HepG2 (cell line): ENCODE data around the gene ITPRIP. TPM values are rescaled to one million over a fixed set of nuclear protein-coding genes. Genes with fewer than 3 reads are reported as not detected.

Experiments
- CREM ChIP-seq, 2 experiments: sonication (generic) in 1 of 2; formaldehyde crosslinking in 1 of 2; IDR thresholded peaks; 2 replicates each; pipeline versions ENCODE4 v1.4.0 to v1.6.1; 2016 to 2020; ENCODE audit warnings: antibody characterized with exemption in 1 of 2, mild to moderate bottlenecking in 1 of 2, missing genetic modification reagents in 1 of 2
- ERF ChIP-seq: IDR thresholded peaks from 2 replicates; pipeline ENCODE4 v1.6.1; 2018; ENCODE audit warnings: missing biosample characterization, missing genetic modification reagents
- IRF2 ChIP-seq: IDR thresholded peaks from 2 replicates; pipeline ENCODE4 v1.6.1; 2018; ENCODE audit warnings: missing genetic modification reagents, missing compliant biosample characterization
- MXI1 ChIP-seq: IDR thresholded peaks from 3 replicates; pipeline ENCODE4 v1.6.1; 2012; ENCODE audit warnings: low read depth, low read length, inconsistent platforms, borderline replicate concordance
- NFRKB ChIP-seq: fragments of 450-650 bp; IDR thresholded peaks from 2 replicates; pipeline ENCODE4 v1.6.1; 2017
- NR2F2 ChIP-seq: IDR thresholded peaks from 2 replicates; pipeline ENCODE4 v1.6.1; 2012; ENCODE audit warnings: low read depth, inconsistent platforms, borderline replicate concordance
- SMARCE1 ChIP-seq: fragments of 450-650 bp; IDR thresholded peaks from 2 replicates; pipeline ENCODE4 v1.6.1; 2017; ENCODE audit warnings: borderline replicate concordance
- SP5 ChIP-seq: IDR thresholded peaks from 2 replicates; pipeline ENCODE4 v1.6.1; 2016; ENCODE audit warnings: low read depth, borderline replicate concordance
- YEATS2 ChIP-seq: sonication (generic); formaldehyde crosslinking; IDR thresholded peaks from 2 replicates; pipeline ENCODE4 v1.4.0; 2020; ENCODE audit warnings: missing genetic modification reagents, borderline replicate concordance
- ZC3H13 ChIP-seq: sonication (generic); formaldehyde crosslinking; IDR thresholded peaks from 2 replicates; pipeline ENCODE4 v1.8.1; 2023; ENCODE audit warnings: mild to moderate bottlenecking, missing genetic modification reagents, moderate library complexity
- ZNF205 ChIP-seq: IDR thresholded peaks from 2 replicates; pipeline ENCODE4 v1.6.1; 2018; ENCODE audit warnings: missing biosample characterization, missing genetic modification reagents
- ZNF557 ChIP-seq: sonication (generic); formaldehyde crosslinking; IDR thresholded peaks from 2 replicates; pipeline ENCODE4 v1.4.0; 2020; ENCODE audit warnings: missing genetic modification reagents
- ZNF598 ChIP-seq: sonication (generic); formaldehyde crosslinking; IDR thresholded peaks from 2 replicates; pipeline ENCODE4 v1.5.1; 2020; ENCODE audit warnings: mild to moderate bottlenecking, missing genetic modification reagents, borderline replicate concordance
- ZNF660 ChIP-seq: sonication (generic); formaldehyde crosslinking; IDR thresholded peaks from 2 replicates; pipeline ENCODE4 v1.5.1; 2020; ENCODE audit warnings: mild to moderate bottlenecking, low read depth, missing genetic modification reagents, borderline replicate concordance
- ZNF792 ChIP-seq: IDR thresholded peaks from 2 replicates; pipeline ENCODE4 v1.6.1; 2016
- ZNF83 ChIP-seq: sonication (generic); formaldehyde crosslinking; IDR thresholded peaks from 2 replicates; pipeline ENCODE4 v1.4.0; 2020; ENCODE audit warnings: missing genetic modification reagents, mild to moderate bottlenecking, borderline replicate concordance
- polyA plus RNA-seq, 8 experiments: library from polyadenylated mRNA; depleted of rRNA in 3 of 8; stranded (reverse) in 7 of 8; unstranded in 1 of 8; fragments of >200 nt; fragmentation: Illumina TruSeq in 4 of 8; extraction: Trizol in 4 of 8; gene quantifications; 2 replicates each; pipeline versions ENCODE4 v1.2.1 to v1.2.3, GENCODE V29; 2011 to 2016; ENCODE audit warnings: low read depth in 4 of 8, missing spikeins in 1 of 8, mixed read lengths in 1 of 8; ENCODE audit not compliant: insufficient read depth in 1 of 8
- total RNA-seq, 5 experiments: library from RNA; depleted of rRNA; stranded (reverse); fragments of >200 nt; fragmentation: Illumina TruSeq; extraction: Trizol; gene quantifications; 2 replicates each; pipeline ENCODE4 v1.2.3, GENCODE V29; 2016; ENCODE audit warnings: low read depth in 1 of 5
- TF ChIP-seq, protein P1 (sequence below): sonication (generic); formaldehyde crosslinking; IDR thresholded peaks from one replicate; pipeline ENCODE4 v1.5.1; 2020; ENCODE audit warnings: mild to moderate bottlenecking, missing genetic modification reagents; ENCODE audit errors: not compliant biosample characterization
- TF ChIP-seq, protein P2 (sequence below): sonication (generic); formaldehyde crosslinking; IDR thresholded peaks from 2 replicates; pipeline ENCODE4 v1.8.1; 2023; ENCODE audit warnings: missing genetic modification reagents, inconsistent platforms, borderline replicate concordance
- TF ChIP-seq, protein P3 (sequence below): sonication (generic); formaldehyde crosslinking; IDR thresholded peaks from 2 replicates; pipeline ENCODE4 v1.8.0; 2022; ENCODE audit warnings: missing genetic modification reagents, mild to moderate bottlenecking, inconsistent platforms, borderline replicate concordance

The ITPRIP gene
- total and polyA plus RNA-seq, 2 of the 13 experiments (the other 11 are each of a cell fraction or from before 2014, with no cell fraction given): 1.00 to 2.8 TPM

DNA sequence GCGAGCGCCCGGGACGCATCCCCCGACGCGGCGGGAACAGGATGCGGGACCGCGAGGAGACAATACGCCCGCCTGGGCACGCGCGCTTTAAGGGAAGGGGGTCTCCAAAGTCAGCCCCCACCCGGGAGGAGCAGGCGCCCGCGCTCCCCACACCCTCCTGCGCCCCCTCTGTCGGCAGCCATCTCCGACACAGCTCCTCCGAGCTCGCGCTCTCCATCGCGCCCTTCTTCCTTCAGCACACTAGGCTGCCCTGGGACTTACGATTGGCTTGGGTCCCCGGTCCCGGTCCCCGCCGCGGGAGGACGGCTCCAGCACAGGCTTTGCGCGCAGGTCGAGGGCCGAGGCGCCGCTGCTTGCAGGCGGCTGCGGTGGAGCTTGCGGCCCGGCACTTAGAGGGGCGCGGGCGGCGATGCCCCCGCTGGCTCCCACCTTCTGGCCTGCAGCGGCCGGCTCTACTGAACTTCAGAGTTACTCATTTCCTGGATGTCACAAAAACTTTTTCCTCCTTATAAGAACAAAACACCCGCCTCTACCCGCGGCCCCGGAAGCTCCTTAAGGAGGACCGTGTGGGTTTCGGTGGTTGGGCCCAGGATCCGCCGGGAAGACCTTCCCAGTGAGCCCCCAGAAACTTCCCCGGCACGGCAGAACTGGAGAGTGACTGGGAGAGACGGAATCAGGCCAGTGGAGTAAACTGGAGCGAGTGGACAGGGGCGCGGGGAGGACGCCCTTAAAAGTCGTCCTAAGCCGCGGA, at the start of gene ITPRIP (continued):
- TF ChIP-seq SP5 (CRISPR knock-in tag) (no peak), ERF (CRISPR knock-in tag) (0 out of 2 replicates have a peak, but pooled peaks have one; percentile 14), CREM (IDR thresholded peaks at IDR 0.05) (no peak), CREM (CRISPR knock-in tag; IDR thresholded peaks at IDR 0.05) (no peak), ZNF598 (CRISPR knock-in tag) (peak; percentile 69; the same call in 1 of the 2 replicates), NFRKB (no peak), ZNF792 (CRISPR knock-in tag) (0 out of 2 replicates have a peak, but pooled peaks have one; percentile 23), ZNF660 (no peak), IRF2 (CRISPR knock-in tag) (peak; percentile 13; the same call in 1 of the 2 replicates), ZNF557 (CRISPR knock-in tag) (no peak), ZNF83 (CRISPR knock-in tag) (no peak), ZNF205 (no peak), ZC3H13 (CRISPR knock-in tag) (0 out of 2 replicates have a peak, but pooled peaks have one; percentile 56), MXI1 (no peak), SMARCE1 (no peak), YEATS2 (CRISPR knock-in tag) (no peak), NR2F2 (peak; percentile 32; the same call in 1 of the 2 replicates)
- TF ChIP-seq, protein P1, sequence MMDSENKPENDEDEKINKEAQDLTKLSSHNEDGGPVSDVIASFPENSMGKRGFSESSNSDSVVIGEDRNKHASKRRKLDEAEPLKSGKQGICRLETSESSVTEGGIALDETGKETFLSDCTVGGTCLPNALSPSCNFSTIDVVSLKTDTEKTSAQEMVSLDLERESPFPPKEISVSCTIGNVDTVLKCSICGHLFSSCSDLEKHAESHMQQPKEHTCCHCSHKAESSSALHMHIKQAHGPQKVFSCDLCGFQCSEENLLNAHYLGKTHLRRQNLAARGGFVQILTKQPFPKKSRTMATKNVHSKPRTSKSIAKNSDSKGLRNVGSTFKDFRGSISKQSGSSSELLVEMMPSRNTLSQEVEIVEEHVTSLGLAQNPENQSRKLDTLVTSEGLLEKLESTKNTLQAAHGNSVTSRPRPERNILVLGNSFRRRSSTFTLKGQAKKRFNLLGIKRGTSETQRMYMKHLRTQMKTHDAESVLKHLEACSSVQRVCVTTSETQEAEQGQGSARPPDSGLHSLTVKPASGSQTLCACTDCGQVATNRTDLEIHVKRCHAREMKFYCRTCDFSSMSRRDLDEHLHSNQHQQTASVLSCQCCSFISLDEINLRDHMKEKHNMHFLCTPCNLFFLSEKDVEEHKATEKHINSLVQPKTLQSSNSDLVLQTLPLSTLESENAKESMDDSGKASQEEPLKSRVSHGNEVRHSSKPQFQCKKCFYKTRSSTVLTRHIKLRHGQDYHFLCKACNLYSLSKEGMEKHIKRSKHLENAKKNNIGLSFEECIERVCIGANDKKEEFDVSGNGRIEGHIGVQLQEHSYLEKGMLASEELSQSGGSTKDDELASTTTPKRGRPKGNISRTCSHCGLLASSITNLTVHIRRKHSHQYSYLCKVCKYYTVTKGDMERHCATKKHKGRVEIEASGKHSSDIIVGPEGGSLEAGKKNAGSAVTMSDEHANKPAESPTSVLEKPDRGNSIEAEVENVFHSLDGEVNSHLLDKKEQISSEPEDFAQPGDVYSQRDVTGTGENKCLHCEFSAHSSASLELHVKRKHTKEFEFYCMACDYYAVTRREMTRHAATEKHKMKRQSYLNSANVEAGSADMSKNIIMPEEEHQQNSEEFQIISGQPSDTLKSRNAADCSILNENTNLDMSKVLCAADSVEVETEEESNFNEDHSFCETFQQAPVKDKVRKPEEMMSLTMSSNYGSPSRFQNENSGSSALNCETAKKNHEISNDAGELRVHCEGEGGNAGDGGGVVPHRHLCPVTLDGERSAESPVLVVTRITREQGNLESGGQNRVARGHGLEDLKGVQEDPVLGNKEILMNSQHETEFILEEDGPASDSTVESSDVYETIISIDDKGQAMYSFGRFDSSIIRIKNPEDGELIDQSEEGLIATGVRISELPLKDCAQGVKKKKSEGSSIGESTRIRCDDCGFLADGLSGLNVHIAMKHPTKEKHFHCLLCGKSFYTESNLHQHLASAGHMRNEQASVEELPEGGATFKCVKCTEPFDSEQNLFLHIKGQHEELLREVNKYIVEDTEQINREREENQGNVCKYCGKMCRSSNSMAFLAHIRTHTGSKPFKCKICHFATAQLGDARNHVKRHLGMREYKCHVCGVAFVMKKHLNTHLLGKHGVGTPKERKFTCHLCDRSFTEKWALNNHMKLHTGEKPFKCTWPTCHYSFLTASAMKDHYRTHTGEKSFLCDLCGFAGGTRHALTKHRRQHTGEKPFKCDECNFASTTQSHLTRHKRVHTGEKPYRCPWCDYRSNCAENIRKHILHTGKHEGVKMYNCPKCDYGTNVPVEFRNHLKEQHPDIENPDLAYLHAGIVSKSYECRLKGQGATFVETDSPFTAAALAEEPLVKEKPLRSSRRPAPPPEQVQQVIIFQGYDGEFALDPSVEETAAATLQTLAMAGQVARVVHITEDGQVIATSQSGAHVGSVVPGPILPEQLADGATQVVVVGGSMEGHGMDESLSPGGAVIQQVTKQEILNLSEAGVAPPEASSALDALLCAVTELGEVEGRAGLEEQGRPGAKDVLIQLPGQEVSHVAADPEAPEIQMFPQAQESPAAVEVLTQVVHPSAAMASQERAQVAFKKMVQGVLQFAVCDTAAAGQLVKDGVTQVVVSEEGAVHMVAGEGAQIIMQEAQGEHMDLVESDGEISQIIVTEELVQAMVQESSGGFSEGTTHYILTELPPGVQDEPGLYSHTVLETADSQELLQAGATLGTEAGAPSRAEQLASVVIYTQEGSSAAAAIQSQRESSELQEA (CRISPR knock-in tag): peak; percentile 73
- TF ChIP-seq, protein P2, sequence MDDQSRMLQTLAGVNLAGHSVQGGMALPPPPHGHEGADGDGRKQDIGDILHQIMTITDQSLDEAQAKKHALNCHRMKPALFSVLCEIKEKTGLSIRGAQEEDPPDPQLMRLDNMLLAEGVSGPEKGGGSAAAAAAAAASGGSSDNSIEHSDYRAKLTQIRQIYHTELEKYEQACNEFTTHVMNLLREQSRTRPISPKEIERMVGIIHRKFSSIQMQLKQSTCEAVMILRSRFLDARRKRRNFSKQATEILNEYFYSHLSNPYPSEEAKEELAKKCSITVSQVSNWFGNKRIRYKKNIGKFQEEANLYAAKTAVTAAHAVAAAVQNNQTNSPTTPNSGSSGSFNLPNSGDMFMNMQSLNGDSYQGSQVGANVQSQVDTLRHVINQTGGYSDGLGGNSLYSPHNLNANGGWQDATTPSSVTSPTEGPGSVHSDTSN: no peak
- TF ChIP-seq, protein P3, sequence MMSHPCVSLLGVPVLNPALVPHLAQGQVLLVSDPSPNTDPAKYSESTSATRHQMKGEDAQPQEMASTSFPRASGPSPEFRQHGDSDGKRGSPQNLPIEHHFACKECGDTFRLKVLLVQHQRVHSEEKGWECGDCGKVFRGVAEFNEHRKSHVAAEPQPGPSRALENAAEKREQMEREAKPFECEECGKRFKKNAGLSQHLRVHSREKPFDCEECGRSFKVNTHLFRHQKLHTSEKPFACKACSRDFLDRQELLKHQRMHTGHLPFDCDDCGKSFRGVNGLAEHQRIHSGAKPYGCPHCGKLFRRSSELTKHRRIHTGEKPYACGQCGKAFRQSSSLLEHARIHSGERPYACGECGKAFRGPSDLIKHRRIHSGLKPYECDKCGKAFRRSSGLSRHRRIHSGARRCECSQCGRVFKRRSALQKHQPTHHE (CRISPR knock-in tag): peak; percentile 45; the same call in 1 of the 2 replicates
